ENCODE measurements around the gene SPANXA2.
"Not testable (repeated sequence)": the region's sequence is repeated elsewhere in the genome, so short reads cannot be mapped to it uniquely, and the experiment has no call there.

SPANXA2 gene, protein sequence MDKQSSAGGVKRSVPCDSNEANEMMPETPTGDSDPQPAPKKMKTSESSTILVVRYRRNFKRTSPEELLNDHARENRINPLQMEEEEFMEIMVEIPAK

GRCh38 chrX:141589408-141589807, at the start of gene SPANXA2:
TSS of gene SPANXA2 (plus strand) at chrX:141589708. CDS start at chrX:141589768, 60 bp downstream.
- DNase-seq (ENCODE audit: low read depth) = not testable (repeated sequence)

- not testable (repeated sequence) for DNase-seq (ENCODE audit: low read depth)
Measured at GRCh38 chrX:141542551-141542950, 47.0 kb upstream of the SPANXA2 start.

- not testable (repeated sequence) for DNase-seq (ENCODE audit: low read depth)
Measured at GRCh38 chrX:141584638-141585037, 4.9 kb upstream of the SPANXA2 start, which contains the start of gene SPANXA1. TSS of gene SPANXA1 (minus strand) at chrX:141584738. CDS start at chrX:141584678, 60 bp downstream.

DNA sequence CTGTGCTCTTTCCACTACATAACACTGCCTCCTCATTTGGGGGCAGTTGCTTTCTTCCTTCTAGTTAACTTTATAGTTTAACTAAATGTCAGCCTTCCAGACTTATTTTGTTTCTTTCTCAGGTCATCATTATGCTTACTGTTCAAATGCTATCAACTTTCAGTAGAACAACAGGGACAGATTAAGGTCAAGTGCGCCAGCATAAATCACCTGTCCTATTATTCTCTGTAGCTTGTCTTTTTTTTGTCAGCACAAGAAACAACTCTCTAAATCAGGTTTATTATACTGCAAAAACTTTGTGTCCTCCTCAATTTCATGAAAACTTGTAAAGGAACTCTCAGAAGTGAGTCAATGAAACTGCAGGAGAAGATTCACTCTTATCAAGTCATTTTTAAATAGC, 19.6 kb downstream of the SPANXA2 start:
- DNase-seq (ENCODE audit: low read depth) = no peak

GRCh38 chrX:141619336-141619735, 29.8 kb downstream of the SPANXA2 start:
- DNase-seq (ENCODE audit: low read depth) = no peak

- DNase-seq (ENCODE audit: low read depth) = peak; percentile 43
Measured at GRCh38 chrX:141632124-141632523, 42.6 kb downstream of the SPANXA2 start.

DNA sequence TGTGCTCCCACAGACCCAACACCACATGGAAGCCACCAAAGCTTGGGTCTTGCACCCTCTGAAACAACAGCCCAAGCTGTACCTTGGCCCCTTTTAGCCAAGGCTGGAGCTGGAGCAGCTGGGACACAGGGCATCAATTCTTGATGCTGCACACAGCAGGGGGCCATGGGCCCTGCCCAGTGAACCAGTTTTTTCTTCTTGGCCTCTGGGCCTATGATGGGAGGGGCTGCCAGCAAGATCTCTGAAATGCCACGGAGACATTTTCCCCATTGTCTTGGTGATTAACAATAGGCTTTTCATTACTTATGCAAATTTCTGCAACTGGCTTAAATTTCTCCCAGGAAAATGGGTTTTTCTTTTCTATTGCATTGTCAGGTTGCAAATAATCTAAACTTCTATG, 49.0 kb downstream of the SPANXA2 start:
- no peak for DNase-seq (ENCODE audit: low read depth)
